HCT116 (cell line): Measurements from ENCODE around the gene PLA2G5. TPM values are rescaled to one million over a fixed set of nuclear protein-coding genes. Genes with fewer than 3 reads are reported as not detected.
"Not testable (repeated sequence)": the region's sequence is repeated elsewhere in the genome, so short reads cannot be mapped to it uniquely, and the experiment has no call there.

ENCODE experiments used
- ATAC-seq: fragments of 200-7000 bp; cut with Tn5 transposase; 2 replicates; pipeline ENCODE4 v1.9.1; 2020; ENCODE audit warnings: mild to moderate bottlenecking, moderate library complexity
- BruUV-seq: library from RNA; stranded (reverse); fragments of 400-500 nt; replicated peaks from 2 replicates; lab custom pipeline; 2021; lab: Mats Ljungman, UMichigan
- CTCF ChIA-PET: fragments of 300-600 bp; sonication (Branson Sonifier 250); formaldehyde crosslinking; loops from one replicate; lab custom pipeline; 2021; ENCODE audit warnings: antibody characterized with exemption; lab: Charles Lee
- POLR2A ChIA-PET: fragments of 300-600, 350-600 bp; sonication (Branson Sonifier 250); formaldehyde crosslinking; loops from one replicate; lab custom pipeline; 2021; ENCODE audit warnings: antibody characterized with exemption; lab: Charles Lee
- RAD21 ChIA-PET, 2 experiments: fragments of 300-600 bp; sonication (Branson Sonifier 250); formaldehyde crosslinking; loops; one replicate each; lab custom pipeline; 2023; ENCODE audit warnings: low total read pairs in 2 of 2; ENCODE audit not compliant: uncharacterized antibody in 2 of 2, unreplicated experiment in 2 of 2, low non-redundant PET in 1 of 2; lab: Charles Lee
- DNase-seq: peaks from one replicate; pipeline ENCODE4 v3.0.0-alpha.2; 2010; ENCODE audit warnings: low read depth, low spot score
- H2AFZ ChIP-seq: fragments of 200-600 bp; shearing (Covaris generic), sonication (generic); 2 replicates; pipeline ENCODE4 v1.6.1; 2017; ENCODE audit warnings: low read depth, mixed run types, mixed read lengths, antibody characterized with exemption, low read length; ENCODE audit not compliant: poor library complexity, severe bottlenecking
- H3K27ac ChIP-seq: 2 replicates; pipeline ENCODE4 v1.5.1; 2012; ENCODE audit warnings: low read depth, low read length
- H3K27me3 ChIP-seq: fragments of 200-600 bp; sonication (generic); 2 replicates; pipeline ENCODE4 v1.6.1; 2016; ENCODE audit warnings: mixed run types, low read length, mixed read lengths; ENCODE audit not compliant: insufficient read depth
- H3K36me3 ChIP-seq, 2 experiments: fragments of 200-500 bp in 1 of 2; fragments of 200-600 bp in 1 of 2; sonication (Bioruptor generic) in 1 of 2; sonication (generic) in 1 of 2; 2 replicates each; pipeline versions ENCODE4 v1.5.1 to v1.6.1; 2014 to 2016; ENCODE audit warnings: low read length in 2 of 2, inconsistent platforms in 1 of 2, mixed read lengths in 1 of 2, mixed run types in 1 of 2; ENCODE audit not compliant: insufficient read depth in 2 of 2, control insufficient read depth in 1 of 2
- H3K4me1 ChIP-seq, 2 experiments: fragments of 200-600 bp in 1 of 2; sonication (generic) in 1 of 2; 2 replicates each; pipeline versions ENCODE4 v1.5.1 to v1.6.1; 2012 to 2017; ENCODE audit warnings: low read length in 2 of 2, inconsistent platforms in 1 of 2, mild to moderate bottlenecking in 1 of 2, mixed read lengths in 1 of 2, mixed run types in 1 of 2, moderate library complexity in 1 of 2; ENCODE audit not compliant: insufficient read depth in 2 of 2, control insufficient read depth in 1 of 2
- H3K4me2 ChIP-seq: fragments of 200-600 bp; sonication (generic); 2 replicates; pipeline ENCODE4 v1.6.1; 2017; ENCODE audit warnings: mixed run types, low read length, mixed read lengths
- H3K4me3 ChIP-seq, 2 experiments: fragments of 200-600 bp in 1 of 2; sonication (generic) in 1 of 2; replicated peaks in 1 of 2; 2 replicates each; pipeline ENCODE4 v1.5.1; 2011 to 2016; ENCODE audit warnings: low read length in 2 of 2, control low read depth in 1 of 2, low read depth in 1 of 2, mild to moderate bottlenecking in 1 of 2, mixed read lengths in 1 of 2, mixed run types in 1 of 2
- H3K79me2 ChIP-seq: fragments of 200-600 bp; sonication (generic); 2 replicates; pipeline ENCODE4 v1.6.1; 2017; ENCODE audit warnings: mild to moderate bottlenecking, mixed run types, low read length, moderate library complexity, mixed read lengths; ENCODE audit not compliant: insufficient read depth
- H3K9ac ChIP-seq: fragments of 200-600 bp; sonication (generic); 2 replicates; pipeline ENCODE4 v1.6.1; 2016; ENCODE audit warnings: low read length, mixed read lengths
- H3K9me2 ChIP-seq: fragments of 200-600 bp; sonication (generic), shearing (Covaris generic); 2 replicates; pipeline ENCODE4 v1.6.1; 2017; ENCODE audit warnings: mixed run types, mild to moderate bottlenecking, moderate library complexity; ENCODE audit not compliant: insufficient read depth
- H3K9me3 ChIP-seq, 2 experiments: fragments of 200-500 bp in 1 of 2; fragments of 200-600 bp in 1 of 2; sonication (Bioruptor generic) in 1 of 2; sonication (generic) in 1 of 2; 2 replicates each; pipeline ENCODE4 v1.6.1; 2014 to 2017; ENCODE audit warnings: low read length in 2 of 2, mixed read lengths in 2 of 2, inconsistent platforms in 1 of 2, low read depth in 1 of 2, mild to moderate bottlenecking in 1 of 2, mixed run types in 1 of 2, moderate library complexity in 1 of 2; ENCODE audit not compliant: control insufficient read depth in 1 of 2, insufficient read depth in 1 of 2
- H4K20me1 ChIP-seq: fragments of 200-600 bp; sonication (generic), shearing (Covaris generic); 2 replicates; pipeline ENCODE4 v1.6.1; 2017; ENCODE audit warnings: mixed run types, mild to moderate bottlenecking, moderate library complexity; ENCODE audit not compliant: insufficient read depth
- CBX3 ChIP-seq: IDR thresholded peaks from 2 replicates; pipeline ENCODE4 v1.6.1; 2012; ENCODE audit warnings: low read depth
- SP1 ChIP-seq: IDR thresholded peaks from 2 replicates; pipeline ENCODE4 v1.6.1; 2012; ENCODE audit warnings: low read depth
- TCF7L2 ChIP-seq: IDR thresholded peaks from 2 replicates; pipeline ENCODE4 v1.7.0; 2011; ENCODE audit warnings: borderline replicate concordance, inconsistent platforms; ENCODE audit not compliant: insufficient read depth, insufficient read length; ENCODE audit errors: extremely low read depth
- YY1 ChIP-seq: IDR thresholded peaks from 2 replicates; pipeline ENCODE4 v1.6.1; 2011; ENCODE audit warnings: low read length, low read depth, moderate library complexity, mild to moderate bottlenecking; ENCODE audit not compliant: insufficient replicate concordance; ENCODE audit errors: extremely low read depth
- intact Hi-C: fragments of 100-400 bp; cut with micrococcal nuclease; formaldehyde crosslinking; loops from 2 replicates; pipeline ENCODE4 v1.10.0; 2022
- total RNA-seq: library from RNA; stranded (reverse); gene quantifications from one replicate; pipeline ENCODE4 v1.2.1, GENCODE V29; 2021; ENCODE audit not compliant: unreplicated experiment
- TF ChIP-seq, protein P1 (sequence below): IDR thresholded peaks from 2 replicates; pipeline ENCODE4 v1.6.1; 2012; ENCODE audit warnings: low read depth

Gene PLA2G5
- total RNA-seq, 1 experiment from 2014 or later: not detected

DNA sequence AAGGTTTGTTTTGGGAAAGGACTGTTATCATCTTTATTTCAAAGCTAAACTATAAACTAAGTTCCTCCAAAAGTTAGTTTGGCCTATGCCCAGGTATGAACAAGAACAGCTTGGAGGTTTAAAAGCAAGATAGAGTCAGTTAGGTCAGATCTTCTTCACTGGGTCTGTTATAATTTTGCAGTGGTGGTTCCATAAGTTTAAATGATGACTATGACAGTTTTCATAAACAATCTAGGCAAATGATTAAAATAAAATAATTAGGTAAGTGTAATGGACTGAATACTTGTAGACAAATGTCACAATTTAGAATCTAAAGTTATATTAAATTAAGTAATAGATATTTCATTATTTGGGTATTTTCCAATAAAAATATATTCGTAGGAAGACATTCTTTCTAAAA, 21.4 kb upstream of the PLA2G5 start (continued):
- TF ChIP-seq, protein P1, sequence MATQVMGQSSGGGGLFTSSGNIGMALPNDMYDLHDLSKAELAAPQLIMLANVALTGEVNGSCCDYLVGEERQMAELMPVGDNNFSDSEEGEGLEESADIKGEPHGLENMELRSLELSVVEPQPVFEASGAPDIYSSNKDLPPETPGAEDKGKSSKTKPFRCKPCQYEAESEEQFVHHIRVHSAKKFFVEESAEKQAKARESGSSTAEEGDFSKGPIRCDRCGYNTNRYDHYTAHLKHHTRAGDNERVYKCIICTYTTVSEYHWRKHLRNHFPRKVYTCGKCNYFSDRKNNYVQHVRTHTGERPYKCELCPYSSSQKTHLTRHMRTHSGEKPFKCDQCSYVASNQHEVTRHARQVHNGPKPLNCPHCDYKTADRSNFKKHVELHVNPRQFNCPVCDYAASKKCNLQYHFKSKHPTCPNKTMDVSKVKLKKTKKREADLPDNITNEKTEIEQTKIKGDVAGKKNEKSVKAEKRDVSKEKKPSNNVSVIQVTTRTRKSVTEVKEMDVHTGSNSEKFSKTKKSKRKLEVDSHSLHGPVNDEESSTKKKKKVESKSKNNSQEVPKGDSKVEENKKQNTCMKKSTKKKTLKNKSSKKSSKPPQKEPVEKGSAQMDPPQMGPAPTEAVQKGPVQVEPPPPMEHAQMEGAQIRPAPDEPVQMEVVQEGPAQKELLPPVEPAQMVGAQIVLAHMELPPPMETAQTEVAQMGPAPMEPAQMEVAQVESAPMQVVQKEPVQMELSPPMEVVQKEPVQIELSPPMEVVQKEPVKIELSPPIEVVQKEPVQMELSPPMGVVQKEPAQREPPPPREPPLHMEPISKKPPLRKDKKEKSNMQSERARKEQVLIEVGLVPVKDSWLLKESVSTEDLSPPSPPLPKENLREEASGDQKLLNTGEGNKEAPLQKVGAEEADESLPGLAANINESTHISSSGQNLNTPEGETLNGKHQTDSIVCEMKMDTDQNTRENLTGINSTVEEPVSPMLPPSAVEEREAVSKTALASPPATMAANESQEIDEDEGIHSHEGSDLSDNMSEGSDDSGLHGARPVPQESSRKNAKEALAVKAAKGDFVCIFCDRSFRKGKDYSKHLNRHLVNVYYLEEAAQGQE: no peak
- TF ChIP-seq TCF7L2 (no peak), SP1 (no peak), YY1 (no peak)
- TF ChIP-seq, all 23 proteins: peak for 0

DNA sequence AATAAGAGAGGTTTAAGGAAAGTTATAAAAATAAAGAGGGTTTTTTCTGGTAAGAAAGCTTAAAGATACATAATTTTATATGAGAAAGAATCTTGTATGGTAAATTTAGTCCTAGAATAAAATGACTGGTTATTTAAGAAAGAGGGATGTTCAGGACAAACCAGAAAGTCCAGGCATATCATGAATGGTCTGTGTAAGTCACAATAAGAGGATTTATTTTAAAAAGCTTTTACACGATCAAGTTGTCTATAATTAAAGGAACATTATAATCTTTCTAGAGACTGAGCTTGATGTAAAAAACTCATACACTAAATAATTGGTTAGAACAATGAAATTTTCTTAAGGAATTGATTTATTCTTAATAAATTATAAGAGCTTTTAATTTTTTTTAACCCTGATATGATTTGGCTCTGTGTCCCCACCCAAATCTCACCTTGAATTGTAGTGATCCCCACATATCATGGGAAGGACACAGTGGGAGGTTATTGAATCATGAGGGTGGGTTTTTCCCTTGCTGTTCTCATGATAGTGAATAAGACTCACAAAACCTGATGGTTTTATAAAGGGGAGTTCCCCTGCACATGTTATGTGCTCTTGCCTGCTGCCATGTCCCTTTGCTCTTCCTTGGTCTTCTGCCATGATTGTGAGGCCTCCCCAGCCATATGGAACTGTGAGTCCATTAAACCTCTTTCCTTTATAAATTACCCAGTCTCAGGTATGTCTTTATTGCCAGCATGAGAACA, 20.8 kb upstream of the PLA2G5 start:
- ATAC-seq, H3K9ac ChIP-seq, intact Hi-C loops, H3K79me2 ChIP-seq, H3K9me3 ChIP-seq, H3K36me3 ChIP-seq, H2AFZ ChIP-seq, H3K9me2 ChIP-seq, CTCF ChIA-PET, H3K27ac ChIP-seq, H3K27me3 ChIP-seq, H4K20me1 ChIP-seq, H3K4me1 ChIP-seq, BruUV-seq, RAD21 ChIA-PET, DNase-seq, H3K4me2 ChIP-seq, H3K4me3 ChIP-seq: not testable (repeated sequence)
- TF ChIP-seq CBX3: 0 out of 2 replicates have a peak, but pooled peaks have one; percentile 26
- POLR2A ChIA-PET: interaction anchor here (0.6 kb wide), 1 partner anchor 331 kb away, joined by 3 read pairs; no protein-coding TSS in a partner anchor
